Endothelial cell (in vitro differentiated cells): ENCODE measurements around the gene ZBTB20. TPM values are rescaled to one million over a fixed set of nuclear protein-coding genes. Genes with fewer than 3 reads are reported as not detected.

Source experiments
- DNase-seq: peaks from one replicate; pipeline ENCODE4 v3.0.0; 2021; ENCODE audit warnings: low spot score
- H3K27ac Mint-ChIP-seq: one replicate; pipeline ENCODE4 v1.8.0; 2021; ENCODE audit warnings: mixed read lengths, inconsistent platforms; ENCODE audit not compliant: unreplicated experiment
- H3K27me3 Mint-ChIP-seq: one replicate; pipeline ENCODE4 v1.8.0; 2021; ENCODE audit warnings: mild to moderate bottlenecking, moderate library complexity, mixed read lengths, inconsistent platforms; ENCODE audit not compliant: unreplicated experiment
- H3K36me3 Mint-ChIP-seq: one replicate; pipeline ENCODE4 v1.8.0; 2021; ENCODE audit warnings: mild to moderate bottlenecking, low read depth, mixed read lengths, inconsistent platforms; ENCODE audit not compliant: unreplicated experiment
- H3K4me1 Mint-ChIP-seq: one replicate; pipeline ENCODE4 v1.8.0; 2021; ENCODE audit warnings: mild to moderate bottlenecking, mixed read lengths, inconsistent platforms; ENCODE audit not compliant: unreplicated experiment
- H3K4me3 Mint-ChIP-seq: one replicate; pipeline ENCODE4 v1.8.0; 2021; ENCODE audit warnings: mild to moderate bottlenecking, mixed read lengths, inconsistent platforms; ENCODE audit not compliant: unreplicated experiment
- H3K9me3 Mint-ChIP-seq: one replicate; pipeline ENCODE4 v1.8.0; 2021; ENCODE audit warnings: mixed read lengths, inconsistent platforms; ENCODE audit not compliant: unreplicated experiment
- total RNA-seq: library from RNA; stranded (reverse); fragmentation: NEBNext Ultra II Directional; extraction: Animal tissue kit (Norgen Biotek cat#: 25700); gene quantifications from one replicate; pipeline ENCODE4 v1.2.1, GENCODE V29; 2021; ENCODE audit not compliant: unreplicated experiment
- TF ChIP-seq, protein P1 (sequence below): fragments of 200-600 bp; sonication (generic); IDR thresholded peaks from one replicate; pipeline ENCODE4 v1.5.0; 2021; ENCODE audit warnings: antibody characterized with exemption; ENCODE audit not compliant: unreplicated experiment

ZBTB20 gene
- total RNA-seq, 1 donor from 2014 or later: 4.2 TPM

GRCh38 chr3:115085197-115085865, 61.8 kb downstream of the ZBTB20 start:
- H3K36me3 Mint-ChIP-seq: no peaks in the 10 kb centered on the region
- H3K27ac Mint-ChIP-seq: no peak overlapping the region
- no peak for DNase-seq
- no peaks in the 10 kb centered on the region for H3K4me1 Mint-ChIP-seq
- H3K4me3 Mint-ChIP-seq: no peak overlapping the region
- TF ChIP-seq, protein P1, sequence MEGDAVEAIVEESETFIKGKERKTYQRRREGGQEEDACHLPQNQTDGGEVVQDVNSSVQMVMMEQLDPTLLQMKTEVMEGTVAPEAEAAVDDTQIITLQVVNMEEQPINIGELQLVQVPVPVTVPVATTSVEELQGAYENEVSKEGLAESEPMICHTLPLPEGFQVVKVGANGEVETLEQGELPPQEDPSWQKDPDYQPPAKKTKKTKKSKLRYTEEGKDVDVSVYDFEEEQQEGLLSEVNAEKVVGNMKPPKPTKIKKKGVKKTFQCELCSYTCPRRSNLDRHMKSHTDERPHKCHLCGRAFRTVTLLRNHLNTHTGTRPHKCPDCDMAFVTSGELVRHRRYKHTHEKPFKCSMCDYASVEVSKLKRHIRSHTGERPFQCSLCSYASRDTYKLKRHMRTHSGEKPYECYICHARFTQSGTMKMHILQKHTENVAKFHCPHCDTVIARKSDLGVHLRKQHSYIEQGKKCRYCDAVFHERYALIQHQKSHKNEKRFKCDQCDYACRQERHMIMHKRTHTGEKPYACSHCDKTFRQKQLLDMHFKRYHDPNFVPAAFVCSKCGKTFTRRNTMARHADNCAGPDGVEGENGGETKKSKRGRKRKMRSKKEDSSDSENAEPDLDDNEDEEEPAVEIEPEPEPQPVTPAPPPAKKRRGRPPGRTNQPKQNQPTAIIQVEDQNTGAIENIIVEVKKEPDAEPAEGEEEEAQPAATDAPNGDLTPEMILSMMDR: peak; percentile 87
- no peaks in the 10 kb centered on the region for H3K27me3 Mint-ChIP-seq
- H3K9me3 Mint-ChIP-seq: no peaks in the 10 kb centered on the region

GRCh38 chr3:115084686-115085085, 62.4 kb downstream of the ZBTB20 start:
- no peak for DNase-seq
- Mint-ChIP-seq H3K4me1 (no peaks in the 10 kb centered on the region), H3K9me3 (no peaks in the 10 kb centered on the region), H3K4me3 (no peak overlapping the region), H3K27ac (no peak overlapping the region), H3K27me3 (no peaks in the 10 kb centered on the region), H3K36me3 (no peaks in the 10 kb centered on the region)
- TF ChIP-seq, protein P1: no peak

DNA sequence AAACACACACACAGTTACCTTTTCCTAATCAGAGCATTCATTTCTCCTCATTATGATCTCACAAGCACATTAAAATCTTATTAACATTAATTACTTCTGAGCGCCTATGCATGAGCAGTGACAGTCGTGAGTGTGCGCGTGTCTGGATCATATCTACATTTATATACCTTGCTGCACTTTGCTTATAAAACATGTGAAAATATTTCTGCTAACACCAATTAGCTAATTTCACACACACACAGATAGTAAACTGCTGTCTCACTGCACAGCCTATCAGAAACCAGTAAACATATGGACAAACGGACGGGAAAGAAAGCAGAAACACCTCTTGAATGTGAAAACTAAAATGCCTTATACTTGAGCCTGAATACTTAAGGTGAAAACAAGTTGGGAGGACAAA, 64.8 kb downstream of the ZBTB20 start:
- H3K4me3 Mint-ChIP-seq: no peak overlapping the region

GRCh38 chr3:115081444-115081843, 65.6 kb downstream of the ZBTB20 start:
- Mint-ChIP-seq H3K4me3 (no peak overlapping the region), H3K4me1 (no peaks in the 10 kb centered on the region)
- TF ChIP-seq, protein P1: no peak

More for the DNA sequence above, 64.8 kb downstream of the ZBTB20 start:
- H3K27me3 Mint-ChIP-seq: no peaks in the 10 kb centered on the region
- H3K4me1 Mint-ChIP-seq: no peaks in the 10 kb centered on the region
- no peak for DNase-seq
- H3K27ac Mint-ChIP-seq: no peak overlapping the region
- TF ChIP-seq, protein P1: no peak
- H3K9me3 Mint-ChIP-seq: no peaks in the 10 kb centered on the region
- no peaks in the 10 kb centered on the region for H3K36me3 Mint-ChIP-seq

GRCh38 chr3:115077501-115078250, 69.4 kb downstream of the ZBTB20 start:
- no peak for DNase-seq
- no peaks in the 10 kb centered on the region for H3K27me3 Mint-ChIP-seq
- TF ChIP-seq, protein P1: no peak
- no peak overlapping the region for H3K27ac Mint-ChIP-seq
- H3K36me3 Mint-ChIP-seq: no peaks in the 10 kb centered on the region
- no peaks in the 10 kb centered on the region for H3K9me3 Mint-ChIP-seq
- no peaks in the 10 kb centered on the region for H3K4me1 Mint-ChIP-seq
- H3K4me3 Mint-ChIP-seq: no peak overlapping the region

More at GRCh38 chr3:115081444-115081843, 65.6 kb downstream of the ZBTB20 start:
- no peak overlapping the region for H3K27ac Mint-ChIP-seq
- no peak for DNase-seq
- H3K36me3 Mint-ChIP-seq: no peaks in the 10 kb centered on the region
- no peaks in the 10 kb centered on the region for H3K27me3 Mint-ChIP-seq
- H3K9me3 Mint-ChIP-seq: no peaks in the 10 kb centered on the region
